ENCODE data around the gene VEGFC.

DNA sequence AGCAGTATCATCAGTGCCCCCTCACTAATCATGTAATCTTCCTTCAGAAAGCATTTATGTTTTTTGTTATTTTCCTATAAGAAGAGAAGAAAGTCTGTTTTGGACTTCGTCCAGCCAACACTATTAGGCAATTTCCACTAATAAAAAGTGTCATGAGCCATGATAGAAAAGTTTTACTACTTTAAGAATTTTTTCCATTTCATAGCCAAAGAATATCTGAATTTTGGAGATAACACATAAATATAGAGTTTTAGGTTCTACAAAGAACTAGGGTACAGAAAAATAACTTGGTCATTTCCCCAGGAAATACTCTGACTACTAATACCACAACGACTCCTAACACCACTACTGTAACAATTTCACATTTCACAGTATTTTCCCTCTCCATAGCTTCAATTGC lies 41.8 kb upstream of the VEGFC start:
- TF ChIP-seq CTCF (conservative IDR thresholded peaks at IDR 0.05) (no peak), EZH2 (IDR thresholded peaks at IDR 0.05; ENCODE audit: low read depth) (no peak)
